Parathyroid adenoma (tissue), 2 donors: ENCODE data around the gene TMEM271.

Experiments
- H2AFZ ChIP-seq: fragments of 300-600 bp; sonication (generic); one replicate; pipeline ENCODE4 v1.7.0; 2017; ENCODE audit warnings: antibody characterized with exemption, mild to moderate bottlenecking
- H3K27ac ChIP-seq: fragments of 300-600 bp; sonication (generic); one replicate; pipeline ENCODE4 v1.7.0; 2017
- H3K27me3 ChIP-seq: fragments of 300-600 bp; sonication (generic); one replicate; pipeline ENCODE4 v1.7.0; 2017; ENCODE audit warnings: low read length; ENCODE audit not compliant: control insufficient read depth, insufficient read depth
- H3K36me3 ChIP-seq: fragments of 300-600 bp; sonication (generic); one replicate; pipeline ENCODE4 v1.7.0; 2017; ENCODE audit warnings: low read length; ENCODE audit not compliant: control insufficient read depth, insufficient read depth
- H3K4me1 ChIP-seq: fragments of 300-600 bp; sonication (generic); one replicate; pipeline ENCODE4 v1.7.0; 2017; ENCODE audit warnings: control low read depth
- H3K4me2 ChIP-seq: fragments of 300-600 bp; sonication (generic); one replicate; pipeline ENCODE4 v1.7.0; 2017; ENCODE audit warnings: low read length
- H3K4me3 ChIP-seq: fragments of 300-600 bp; sonication (generic); one replicate; pipeline ENCODE4 v1.7.0; 2017; ENCODE audit warnings: low read depth, low read length
- H3K79me2 ChIP-seq: fragments of 300-600 bp; sonication (generic); one replicate; pipeline ENCODE4 v1.7.0; 2017; ENCODE audit warnings: control low read depth
- H3K9ac ChIP-seq: fragments of 300-600 bp; sonication (generic); one replicate; pipeline ENCODE4 v1.7.0; 2017; ENCODE audit warnings: mild to moderate bottlenecking
- H3K9me3 ChIP-seq: fragments of 300-600 bp; sonication (generic); one replicate; pipeline ENCODE4 v1.7.0; 2017; ENCODE audit warnings: low read length; ENCODE audit not compliant: control insufficient read depth
- TF ChIP-seq, protein P1 (sequence below): fragments of 300-600 bp; sonication (generic); IDR thresholded peaks from one replicate; pipeline ENCODE4 v1.7.0; 2017; ENCODE audit warnings: antibody characterized with exemption, mild to moderate bottlenecking
- donor health status: primary hyperparathyroidism.

The TMEM271 gene

DNA sequence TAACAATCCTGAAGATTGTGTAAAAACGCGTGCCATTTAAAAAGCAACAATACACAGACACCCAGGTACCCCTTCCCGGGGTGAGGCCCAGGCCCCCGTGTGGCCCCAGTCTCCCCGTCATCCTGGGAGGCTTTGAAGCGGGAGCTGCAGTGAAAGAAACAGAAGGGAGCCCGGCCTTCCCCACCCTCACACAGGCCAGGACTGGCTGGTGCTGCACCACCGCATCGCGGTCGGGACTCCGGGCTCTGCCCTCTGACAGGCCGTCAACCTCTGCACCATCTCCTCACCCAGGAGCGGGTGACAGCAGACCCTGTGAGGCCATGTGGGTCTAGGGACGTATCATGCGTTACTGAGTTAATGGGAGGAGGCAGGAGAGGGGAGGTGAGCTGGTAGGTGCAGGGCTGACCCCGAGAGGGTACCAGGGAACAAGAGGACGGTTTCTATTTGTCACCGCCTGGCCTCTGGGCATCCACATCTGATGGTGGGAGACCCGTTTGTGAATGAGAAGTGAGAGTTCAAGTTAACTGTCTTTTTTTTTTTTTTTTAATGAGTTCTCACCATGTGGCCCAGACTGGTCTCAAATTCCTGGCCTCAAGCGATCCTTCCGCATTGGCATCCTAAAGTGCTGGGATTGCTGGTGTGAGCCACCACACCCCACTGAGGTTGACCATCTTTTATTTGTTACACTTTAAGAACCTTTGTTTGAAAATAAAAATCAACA lies 49.7 kb downstream of the TMEM271 start:
- Histone ChIP-seq H3K79me2 (no peaks in the 10 kb centered on the region), H3K4me2 (no peak overlapping the region), H3K9ac (no peak overlapping the region), H3K36me3 (no peaks in the 10 kb centered on the region), H3K4me3 (no peak overlapping the region), H3K27ac (no peak overlapping the region), H3K9me3 (no peaks in the 10 kb centered on the region), H2AFZ (no peak overlapping the region), H3K27me3 (no peaks in the 10 kb centered on the region), H3K4me1 (no peaks in the 10 kb centered on the region)
- TF ChIP-seq, protein P1, sequence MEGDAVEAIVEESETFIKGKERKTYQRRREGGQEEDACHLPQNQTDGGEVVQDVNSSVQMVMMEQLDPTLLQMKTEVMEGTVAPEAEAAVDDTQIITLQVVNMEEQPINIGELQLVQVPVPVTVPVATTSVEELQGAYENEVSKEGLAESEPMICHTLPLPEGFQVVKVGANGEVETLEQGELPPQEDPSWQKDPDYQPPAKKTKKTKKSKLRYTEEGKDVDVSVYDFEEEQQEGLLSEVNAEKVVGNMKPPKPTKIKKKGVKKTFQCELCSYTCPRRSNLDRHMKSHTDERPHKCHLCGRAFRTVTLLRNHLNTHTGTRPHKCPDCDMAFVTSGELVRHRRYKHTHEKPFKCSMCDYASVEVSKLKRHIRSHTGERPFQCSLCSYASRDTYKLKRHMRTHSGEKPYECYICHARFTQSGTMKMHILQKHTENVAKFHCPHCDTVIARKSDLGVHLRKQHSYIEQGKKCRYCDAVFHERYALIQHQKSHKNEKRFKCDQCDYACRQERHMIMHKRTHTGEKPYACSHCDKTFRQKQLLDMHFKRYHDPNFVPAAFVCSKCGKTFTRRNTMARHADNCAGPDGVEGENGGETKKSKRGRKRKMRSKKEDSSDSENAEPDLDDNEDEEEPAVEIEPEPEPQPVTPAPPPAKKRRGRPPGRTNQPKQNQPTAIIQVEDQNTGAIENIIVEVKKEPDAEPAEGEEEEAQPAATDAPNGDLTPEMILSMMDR: no peak

DNA sequence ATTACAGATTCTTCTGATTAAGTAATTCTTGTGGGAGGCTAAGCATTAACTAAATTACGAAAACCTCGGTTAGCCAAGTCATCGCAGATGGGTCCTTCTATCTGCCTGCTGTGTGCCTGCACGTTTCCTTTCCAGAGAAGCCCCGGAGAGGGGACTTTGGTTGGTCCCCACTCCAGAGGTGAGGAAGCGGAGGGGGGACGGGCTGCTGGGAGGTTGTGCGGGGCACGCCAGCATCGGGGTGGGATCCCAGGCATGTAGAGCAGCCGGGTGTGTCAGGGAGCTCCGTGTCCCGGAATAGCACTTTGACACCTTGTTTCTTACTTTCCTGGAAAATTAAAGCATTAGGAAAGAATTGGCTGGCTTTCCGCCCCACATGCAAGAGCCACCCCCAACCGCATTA lies 50.4 kb downstream of the TMEM271 start:
- Histone ChIP-seq H3K4me3 (no peak overlapping the region), H3K9me3 (no peaks in the 10 kb centered on the region), H3K27ac (no peak overlapping the region), H3K9ac (no peak overlapping the region), H3K27me3 (no peaks in the 10 kb centered on the region), H3K4me2 (no peak overlapping the region), H3K79me2 (no peaks in the 10 kb centered on the region), H3K36me3 (no peaks in the 10 kb centered on the region), H3K4me1 (no peaks in the 10 kb centered on the region), H2AFZ (no peak overlapping the region)
- TF ChIP-seq, protein P1: no peak

DNA sequence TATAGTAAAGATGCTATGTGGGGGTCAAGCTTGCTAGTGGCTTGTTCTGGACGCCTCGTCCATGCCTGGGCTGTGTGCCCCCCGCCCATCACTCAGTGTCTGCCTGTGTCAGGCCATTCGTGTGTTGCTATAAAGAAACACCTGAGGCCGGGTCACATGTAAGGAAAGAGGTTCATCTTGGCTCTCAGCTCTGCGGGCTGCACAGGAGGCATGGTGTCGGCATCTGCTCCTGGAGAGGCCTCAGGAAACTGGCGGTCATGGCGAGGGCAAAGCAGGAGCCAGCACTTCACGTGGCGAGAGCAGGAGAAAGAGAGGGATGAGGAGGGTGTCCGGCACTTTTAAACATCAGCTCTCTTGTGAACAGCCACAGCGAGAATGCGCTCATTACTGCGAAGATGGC lies 51.9 kb downstream of the TMEM271 start:
- Histone ChIP-seq H3K4me2 (no peak overlapping the region), H3K27me3 (no peaks in the 10 kb centered on the region), H3K27ac (no peak overlapping the region), H3K79me2 (no peaks in the 10 kb centered on the region), H3K36me3 (no peaks in the 10 kb centered on the region), H3K9ac (no peak overlapping the region), H3K9me3 (no peaks in the 10 kb centered on the region), H2AFZ (no peak overlapping the region), H3K4me3 (no peak overlapping the region), H3K4me1 (no peaks in the 10 kb centered on the region)
- TF ChIP-seq, protein P1: no peak
